ENCODE data around the gene ADAMTS2.
A peak's percentile ranks its signal among the peaks of the same experiment; 100 is the strongest.

Gene ADAMTS2

DNA sequence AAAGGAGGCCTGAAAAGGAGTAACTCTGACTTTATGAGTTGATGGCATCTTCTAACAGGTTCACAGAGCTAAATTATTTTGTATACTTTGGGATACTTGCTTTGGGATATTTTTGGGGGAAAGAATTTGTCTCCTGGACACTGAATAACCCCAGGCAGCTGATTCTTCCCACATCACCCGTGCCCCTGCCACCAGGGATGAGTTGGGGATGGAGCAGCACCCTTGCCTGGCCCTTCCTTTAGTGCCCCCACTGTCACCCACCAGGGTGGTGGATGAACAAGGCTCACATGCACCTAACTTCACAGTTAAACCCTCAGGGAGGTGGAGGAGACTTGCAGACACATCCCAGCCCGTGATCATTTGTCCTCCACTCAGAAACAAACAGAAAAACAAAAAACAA is 2.3 kb upstream of the ADAMTS2 start:
- TF ChIP-seq, protein P1, sequence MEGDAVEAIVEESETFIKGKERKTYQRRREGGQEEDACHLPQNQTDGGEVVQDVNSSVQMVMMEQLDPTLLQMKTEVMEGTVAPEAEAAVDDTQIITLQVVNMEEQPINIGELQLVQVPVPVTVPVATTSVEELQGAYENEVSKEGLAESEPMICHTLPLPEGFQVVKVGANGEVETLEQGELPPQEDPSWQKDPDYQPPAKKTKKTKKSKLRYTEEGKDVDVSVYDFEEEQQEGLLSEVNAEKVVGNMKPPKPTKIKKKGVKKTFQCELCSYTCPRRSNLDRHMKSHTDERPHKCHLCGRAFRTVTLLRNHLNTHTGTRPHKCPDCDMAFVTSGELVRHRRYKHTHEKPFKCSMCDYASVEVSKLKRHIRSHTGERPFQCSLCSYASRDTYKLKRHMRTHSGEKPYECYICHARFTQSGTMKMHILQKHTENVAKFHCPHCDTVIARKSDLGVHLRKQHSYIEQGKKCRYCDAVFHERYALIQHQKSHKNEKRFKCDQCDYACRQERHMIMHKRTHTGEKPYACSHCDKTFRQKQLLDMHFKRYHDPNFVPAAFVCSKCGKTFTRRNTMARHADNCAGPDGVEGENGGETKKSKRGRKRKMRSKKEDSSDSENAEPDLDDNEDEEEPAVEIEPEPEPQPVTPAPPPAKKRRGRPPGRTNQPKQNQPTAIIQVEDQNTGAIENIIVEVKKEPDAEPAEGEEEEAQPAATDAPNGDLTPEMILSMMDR (IDR thresholded peaks at IDR 0.05; ENCODE audit: insufficient read depth, low read length, missing control alignments): no peak
- ChIA-PET CTCF (interaction anchor here (1.3 kb wide), 1 partner anchor 56 kb away, joined by 4 read pairs; no protein-coding TSS in a partner anchor), POLR2A (no interaction called here)
- no peak overlapping the region for H3K4me3 ChIP-seq (ENCODE audit: low read depth, low read length)
- DNase-seq (ENCODE audit: low read depth, low spot score): no peak

- ChIA-PET CTCF (interaction anchor here (1.3 kb wide), 1 partner anchor 57 kb away, joined by 4 read pairs; no protein-coding TSS in a partner anchor), POLR2A (no interaction called here)
- no peak overlapping the region for H3K4me3 ChIP-seq (ENCODE audit: low read depth, low read length)
- DNase-seq (ENCODE audit: low read depth, low spot score): no peak
- TF ChIP-seq, protein P1 (IDR thresholded peaks at IDR 0.05; ENCODE audit: insufficient read depth, low read length, missing control alignments): no peak
These were observed 1.6 kb upstream of the ADAMTS2 start for GRCh38 chr5:179346875-179347274.

GRCh38 chr5:179346401-179346800 is 1.1 kb upstream of the ADAMTS2 start:
- POLR2A ChIA-PET: no interaction called here
- TF ChIP-seq, protein P1 (IDR thresholded peaks at IDR 0.05; ENCODE audit: insufficient read depth, low read length, missing control alignments): no peak
- CTCF ChIA-PET: interaction anchor here (1.3 kb wide), 1 partner anchor 57 kb away, joined by 4 read pairs; no protein-coding TSS in a partner anchor
- DNase-seq (ENCODE audit: low read depth, low spot score): no peak
- H3K4me3 ChIP-seq (ENCODE audit: low read depth, low read length): no peak overlapping the region

- TF ChIP-seq, protein P1 (IDR thresholded peaks at IDR 0.05; ENCODE audit: insufficient read depth, low read length, missing control alignments): no peak
- DNase-seq (ENCODE audit: low read depth, low spot score): no peak
- ChIA-PET POLR2A (no interaction called here), CTCF (interaction anchor here (2.2 kb wide), 1 partner anchor 10 kb away, joined by 9 read pairs; no protein-coding TSS in a partner anchor)
- peak overlapping the region; percentile 78 for H3K4me3 ChIP-seq (ENCODE audit: low read depth, low read length)
These were observed 153 bp downstream of the ADAMTS2 start for GRCh38 chr5:179345183-179345432.

DNA sequence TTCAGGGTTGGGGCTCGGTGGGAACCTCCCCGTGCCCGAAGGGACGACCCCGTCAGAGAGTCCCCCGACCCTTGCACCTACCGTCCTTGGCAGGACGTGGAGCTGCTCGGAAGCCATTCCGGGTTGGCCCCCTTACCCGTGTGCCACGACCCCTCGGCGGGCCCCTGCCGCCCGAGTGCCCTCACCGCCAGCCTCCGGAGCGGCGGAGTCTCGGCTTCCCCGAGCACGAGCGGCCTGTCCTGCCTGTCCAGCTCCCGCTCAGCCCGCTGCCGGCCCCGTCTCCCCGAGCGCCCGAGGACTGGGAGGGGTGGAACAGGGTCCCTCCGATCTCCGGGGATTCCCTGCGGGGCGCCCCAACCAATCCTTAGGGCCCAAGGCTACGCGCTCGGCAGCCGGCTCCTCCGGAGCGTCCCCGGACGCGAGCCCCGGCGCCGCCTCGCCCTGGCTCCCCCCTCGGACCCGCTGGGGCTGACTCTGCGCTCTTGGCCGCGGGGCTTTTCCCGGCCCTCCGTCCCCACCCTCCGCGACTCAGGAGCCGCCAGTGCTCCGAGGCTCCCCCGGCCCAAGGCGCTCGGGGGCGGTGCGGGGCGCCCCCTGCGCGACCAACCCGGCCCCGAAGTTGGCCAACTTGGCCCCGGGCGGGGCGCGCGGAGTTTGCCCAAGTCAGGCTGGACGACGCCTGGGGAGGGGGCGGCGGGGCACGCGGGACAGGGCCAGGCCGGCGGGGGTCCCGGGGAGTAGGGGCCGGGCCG is 654 bp downstream of the ADAMTS2 start:
- TF ChIP-seq, protein P1 (IDR thresholded peaks at IDR 0.05; ENCODE audit: insufficient read depth, low read length, missing control alignments): no peak
- CTCF ChIA-PET: interaction anchor here (0.7 to 3.9 kb wide), 17 partner anchors 9 to 177 kb away, joined by 3 to 48 read pairs (median 4); no protein-coding TSS in a partner anchor
- peak overlapping the region; percentile 78 for H3K4me3 ChIP-seq (ENCODE audit: low read depth, low read length)
- DNase-seq (ENCODE audit: low read depth, low spot score): no peak
- POLR2A ChIA-PET: no interaction called here

GRCh38 chr5:179343719-179344430 is 1.4 kb downstream of the ADAMTS2 start:
- TF ChIP-seq, protein P1 (IDR thresholded peaks at IDR 0.05; ENCODE audit: insufficient read depth, low read length, missing control alignments): peak; percentile 84
- peak overlapping the region; percentile 78 for H3K4me3 ChIP-seq (ENCODE audit: low read depth, low read length)
- ChIA-PET CTCF (interaction anchor here (0.7 to 3.9 kb wide), 19 partner anchors 9 to 177 kb away, joined by 3 to 48 read pairs (median 5); no protein-coding TSS in a partner anchor), POLR2A (interaction anchor here (0.7 to 0.9 kb wide), 3 partner anchors 11 to 62 kb away, joined by 3 to 4 read pairs (median 3); no protein-coding TSS in a partner anchor)
- no peak for DNase-seq (ENCODE audit: low read depth, low spot score)
